NCI-H1436 treated with DMSO at 0.1 percent for 48 hours (cell line): ENCODE data around the gene CIAO1.
A peak's percentile ranks its signal among the peaks of the same experiment; 100 is the strongest.
"Not testable (repeated sequence)": the region's sequence is repeated elsewhere in the genome, so short reads cannot be mapped to it uniquely, and the experiment has no call there.

Experiments
- DNase-seq: peaks from one replicate; lab custom pipeline; 2025; lab: John Stamatoyannopoulos, UW

The CIAO1 gene

DNA sequence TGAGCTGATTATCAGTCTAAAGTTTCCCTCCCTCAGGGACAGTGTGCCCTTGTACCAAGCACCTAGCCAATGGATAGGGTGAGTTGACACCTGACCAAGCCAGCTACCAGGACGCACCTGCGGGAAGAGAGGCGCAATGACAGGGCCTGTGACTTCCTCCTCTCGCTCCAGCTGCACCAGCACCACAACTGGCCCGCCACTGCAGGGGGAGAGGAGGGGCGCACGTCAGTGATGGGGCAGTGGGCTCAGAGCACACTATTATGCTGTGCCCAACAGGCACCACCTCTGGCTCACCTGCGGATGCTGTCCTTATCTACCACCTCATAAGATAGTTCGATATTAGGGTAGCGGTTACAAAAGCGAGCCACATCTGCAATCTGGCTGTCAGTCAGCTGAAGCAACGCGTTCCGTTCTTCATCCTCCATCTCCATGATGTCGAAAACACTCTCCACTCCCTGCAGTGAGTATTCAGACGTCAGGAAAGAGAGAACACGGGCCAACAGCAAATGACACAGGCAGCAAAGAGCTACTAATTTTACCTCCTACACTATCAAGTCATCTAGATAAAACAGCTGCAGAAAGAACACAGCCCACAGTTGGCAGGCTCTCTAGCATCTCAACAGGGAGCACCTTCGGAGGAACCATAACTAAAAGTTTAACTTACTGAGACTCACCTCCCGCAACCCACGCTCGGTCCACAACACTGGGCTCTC, 10.9 kb downstream of the CIAO1 start:
- DNase-seq, result no peak

DNA sequence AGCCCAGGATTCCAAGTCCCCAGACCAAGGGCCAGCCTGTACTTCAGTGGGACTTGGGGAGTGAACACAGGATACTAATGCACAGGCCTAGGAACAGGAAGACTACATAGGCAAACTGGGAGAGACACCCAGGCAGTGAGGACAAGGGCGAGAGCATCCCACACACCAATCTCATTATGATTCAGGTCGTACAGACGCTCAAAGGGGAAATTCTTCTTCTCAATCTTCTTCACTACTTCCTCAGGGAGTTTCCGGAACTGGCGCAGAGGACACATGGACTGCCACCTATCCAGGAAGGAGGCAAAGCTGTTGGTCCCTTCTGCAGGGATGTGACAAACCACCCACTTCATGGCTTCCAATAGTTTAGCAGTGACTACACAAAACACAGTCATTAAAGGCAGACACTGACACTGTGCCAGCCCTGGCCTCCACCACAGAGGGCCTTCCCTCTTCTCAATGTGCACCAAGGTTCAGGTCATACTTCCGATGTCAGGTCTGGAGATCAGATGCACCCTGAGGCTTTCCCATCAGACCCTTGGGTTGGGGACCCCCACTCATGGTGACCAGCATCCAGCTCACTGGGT, 21.3 kb downstream of the CIAO1 start:
- no peak for DNase-seq

DNA sequence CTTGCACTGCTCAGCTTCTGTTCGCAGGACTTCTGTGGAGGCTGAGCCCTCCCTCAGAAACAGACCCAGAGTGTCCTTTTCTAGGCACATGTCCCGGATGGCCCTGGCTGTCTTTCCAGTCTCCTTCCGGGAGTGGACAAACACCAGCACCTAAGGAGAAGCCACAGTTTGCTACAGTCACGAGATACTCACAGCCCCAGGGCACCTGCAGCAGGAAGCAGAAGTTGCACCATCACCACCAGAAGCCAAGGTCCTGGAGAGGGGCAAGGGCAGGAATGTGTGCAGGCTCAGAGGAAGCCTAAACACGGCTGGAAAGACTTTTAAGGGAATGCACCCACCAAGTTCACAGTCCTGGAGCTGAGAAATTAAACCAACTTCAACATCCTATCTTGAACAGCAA, 25.7 kb downstream of the CIAO1 start:
- DNase-seq, result no peak

GRCh38 chr2:96294271-96294670, 28.2 kb downstream of the CIAO1 start:
- DNase-seq, result not testable (repeated sequence)

DNA sequence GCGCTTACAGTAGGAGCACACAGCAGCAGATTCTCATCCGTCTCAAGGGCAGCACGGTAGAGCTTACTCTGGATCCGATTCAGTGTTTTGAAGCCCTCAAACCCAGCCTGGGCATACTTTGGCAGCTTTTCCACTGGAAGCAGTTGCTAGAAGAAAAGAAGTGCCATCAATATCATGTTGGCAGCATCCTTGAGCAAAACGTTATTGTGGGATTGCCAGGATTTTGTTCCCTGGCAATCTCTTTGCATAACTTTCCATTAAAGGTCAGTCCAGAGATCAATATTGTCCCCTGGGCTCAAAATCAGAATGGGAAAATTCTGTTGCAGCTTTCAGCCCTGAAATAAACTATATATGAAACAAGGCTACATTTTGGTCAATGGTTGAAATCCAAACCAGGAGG, 30.9 kb downstream of the CIAO1 start:
- no peak for DNase-seq

GRCh38 chr2:96301865-96302264, 35.8 kb downstream of the CIAO1 start:
- no peak for DNase-seq

- DNase-seq, result no peak
These were observed 38.6 kb downstream of the CIAO1 start for GRCh38 chr2:96304606-96305005.

DNA sequence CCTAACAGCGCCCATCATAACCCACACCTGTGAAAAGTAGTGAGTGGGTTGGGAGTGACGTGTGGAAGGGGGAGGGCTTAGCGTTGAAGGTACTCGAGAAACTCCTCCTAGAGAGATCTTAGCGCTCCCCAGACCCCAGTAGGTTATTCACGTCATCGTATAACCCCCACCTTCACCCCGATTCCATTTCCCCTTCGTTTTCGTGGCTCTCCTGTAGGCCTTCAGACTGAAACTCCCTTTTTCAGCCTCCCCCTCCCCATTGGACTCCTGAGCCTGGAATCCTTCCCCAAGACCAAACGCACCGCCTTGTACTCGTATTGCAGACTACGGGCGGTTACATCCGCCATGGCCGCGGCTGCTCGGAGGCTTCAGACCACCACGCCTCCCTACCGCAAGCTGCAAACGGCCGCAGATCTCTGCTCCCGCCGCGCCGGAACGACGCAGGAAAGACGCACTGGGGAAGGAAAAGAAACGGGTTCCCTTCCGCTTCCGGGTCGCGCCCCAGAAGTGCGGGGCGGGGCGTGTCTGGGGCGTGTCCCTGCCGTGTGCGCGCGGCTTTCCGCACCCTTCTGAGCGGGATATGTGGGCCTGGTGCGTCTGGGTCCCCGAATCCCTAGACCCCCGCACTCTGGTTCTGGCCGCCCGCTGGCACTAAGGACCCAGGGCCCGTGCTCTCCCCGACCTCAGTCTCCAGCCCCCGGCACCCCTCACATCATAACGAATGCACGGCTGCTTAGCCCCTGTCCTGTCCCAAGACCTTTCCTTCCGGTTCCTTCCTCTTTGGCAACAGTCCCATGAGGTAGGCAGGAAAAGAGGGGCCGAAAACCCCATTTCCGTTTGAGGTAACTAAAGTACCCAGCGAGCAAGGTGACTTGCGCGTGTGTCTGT, 39.3 kb downstream of the CIAO1 start, which contains the start of gene SNRNP200:
TSS of gene SNRNP200 (minus strand) at position 456 of the 888 bp plus-strand sequence. CDS start at position 347, 109 bp downstream.
- peak; percentile 59 for DNase-seq

GRCh38 chr2:96305979-96306308, 39.9 kb downstream of the CIAO1 start:
- no peak for DNase-seq

- DNase-seq, result no peak
These were observed 40.3 kb downstream of the CIAO1 start for GRCh38 chr2:96306370-96306769.

GRCh38 chr2:96308248-96308647, 42.2 kb downstream of the CIAO1 start:
- no peak for DNase-seq

GRCh38 chr2:96315005-96315399, 49.0 kb downstream of the CIAO1 start:
- no peak for DNase-seq

GRCh38 chr2:96315400-96316071, 49.5 kb downstream of the CIAO1 start:
- DNase-seq, result no peak

DNA sequence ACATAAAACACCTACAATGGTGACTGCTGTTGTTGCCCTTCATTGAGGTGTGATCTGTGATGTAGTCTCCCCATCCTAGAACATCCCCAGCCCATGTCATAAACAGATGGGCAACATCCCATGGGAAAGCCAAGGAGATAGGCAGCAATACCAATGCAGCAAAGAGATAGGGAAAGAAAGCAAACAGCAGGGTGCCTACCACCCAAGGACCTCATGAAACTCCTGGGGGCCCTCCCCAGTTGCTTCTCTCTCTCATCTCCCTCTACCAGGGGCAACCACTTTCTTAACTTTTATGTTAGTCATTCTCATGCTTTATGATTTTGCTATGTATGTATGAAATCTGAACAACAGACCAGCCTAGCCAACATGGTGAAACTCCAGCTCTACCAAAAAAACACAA, 51.0 kb downstream of the CIAO1 start:
- DNase-seq, result no peak

DNA sequence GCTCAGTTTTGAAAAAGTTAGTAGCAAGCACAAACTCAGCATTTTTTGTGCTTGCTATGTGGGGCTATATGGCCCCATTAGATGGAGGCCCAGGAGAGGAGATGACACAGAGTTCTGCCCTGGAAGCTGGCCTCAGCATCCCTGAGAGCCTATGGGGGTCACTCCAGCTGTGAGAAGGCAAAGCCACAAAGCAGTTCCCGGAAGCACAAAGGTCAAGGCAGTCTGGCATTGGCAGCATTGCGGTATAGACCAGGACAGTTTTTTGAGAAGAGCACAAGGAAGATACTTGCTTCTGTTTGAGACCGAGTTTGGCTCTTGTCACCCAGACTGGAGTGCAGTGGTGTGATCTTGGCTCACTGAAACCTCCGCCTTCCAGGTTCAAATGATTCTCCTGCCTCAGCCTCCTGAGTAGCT, 51.6 kb downstream of the CIAO1 start:
- DNase-seq, result no peak

DNA sequence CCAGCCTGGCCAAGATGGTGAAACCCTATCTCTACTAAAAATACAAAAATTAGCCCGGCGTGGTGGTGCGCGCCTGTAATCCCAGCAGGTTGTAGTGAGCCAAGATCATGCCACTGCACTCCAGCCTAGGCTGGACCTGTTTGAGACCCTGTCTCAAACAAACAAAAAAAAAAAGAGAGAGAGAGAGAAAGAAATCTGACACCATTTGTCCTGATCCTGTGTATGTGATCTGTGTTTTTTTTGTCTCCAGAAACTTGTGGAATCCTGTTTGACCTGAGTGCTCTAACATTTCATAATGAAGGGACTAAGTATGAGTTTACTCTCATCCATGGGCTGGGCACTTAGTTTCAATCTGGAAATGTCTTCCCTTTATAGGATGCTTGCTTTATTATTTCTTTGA, 52.7 kb downstream of the CIAO1 start:
- no peak for DNase-seq

DNA sequence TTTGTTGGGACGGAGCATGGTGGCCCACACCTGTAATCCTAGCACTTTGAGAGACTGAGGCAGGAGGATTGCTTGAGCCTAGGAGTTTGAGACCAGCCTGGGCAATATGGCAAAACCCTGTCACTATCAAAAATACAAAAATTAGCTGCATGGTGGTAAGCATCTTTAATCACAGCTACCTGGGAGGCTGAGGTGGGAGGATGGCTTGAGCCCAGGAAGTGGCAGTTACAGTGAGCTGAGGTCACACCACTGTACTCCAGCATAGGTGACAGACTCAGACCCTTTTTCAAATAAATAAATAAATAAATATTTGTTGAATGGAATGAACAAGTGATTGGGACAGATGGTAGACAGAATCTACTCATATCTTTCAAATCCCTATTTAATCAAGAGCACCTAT, 53.4 kb downstream of the CIAO1 start:
- no peak for DNase-seq

GRCh38 chr2:96320326-96320725, 54.3 kb downstream of the CIAO1 start:
- no peak for DNase-seq

DNA sequence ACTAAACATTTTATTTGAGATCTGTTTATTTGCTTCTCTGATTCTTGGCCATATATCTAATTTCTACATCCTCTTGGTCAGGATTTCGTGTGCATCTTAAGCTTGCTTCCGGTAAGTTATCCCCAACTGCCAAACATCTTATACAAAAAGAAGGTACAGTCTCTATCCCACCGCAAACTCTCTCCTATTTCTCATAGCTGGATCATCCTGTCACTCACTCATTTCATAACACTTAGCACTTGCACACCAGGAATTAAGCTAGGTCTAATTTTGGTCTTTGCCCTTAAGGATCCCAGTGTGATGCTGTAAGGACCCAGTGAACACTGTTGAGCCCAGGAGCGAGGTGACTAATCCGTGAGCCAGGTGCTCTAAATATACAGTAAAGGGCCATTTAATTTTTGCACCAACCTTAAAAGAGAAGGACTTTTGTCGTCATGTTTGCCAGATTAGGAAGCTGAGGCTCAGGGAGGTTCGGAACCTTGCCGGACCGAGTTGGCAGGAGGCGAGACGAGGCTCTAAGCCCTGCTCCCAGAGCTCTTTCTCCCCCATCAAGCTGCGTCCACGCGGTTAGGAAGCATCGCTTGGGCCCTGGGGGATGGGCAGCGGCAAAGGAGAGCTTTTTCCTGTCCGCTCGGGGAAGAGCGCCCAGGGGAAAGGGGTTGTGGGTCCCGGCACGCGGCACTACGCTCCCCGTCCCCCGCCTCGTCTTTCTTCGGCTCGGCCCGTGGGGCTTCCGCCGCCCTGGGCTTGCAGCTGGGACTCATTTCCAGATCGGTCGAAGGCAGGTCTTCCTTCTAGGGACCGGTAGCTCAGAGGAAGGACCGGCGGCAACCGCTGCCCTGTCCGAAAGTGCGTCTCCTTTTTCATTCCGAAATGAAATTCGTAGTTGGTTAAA, 55.0 kb downstream of the CIAO1 start:
- DNase-seq, result no peak
